Right kidney (tissue), 1 donor: ENCODE measurements around the gene CCM2L.

Experiments used
- DNase-seq: peaks from one replicate; pipeline ENCODE4 v3.0.0-alpha.2; 2016

The CCM2L gene

DNA sequence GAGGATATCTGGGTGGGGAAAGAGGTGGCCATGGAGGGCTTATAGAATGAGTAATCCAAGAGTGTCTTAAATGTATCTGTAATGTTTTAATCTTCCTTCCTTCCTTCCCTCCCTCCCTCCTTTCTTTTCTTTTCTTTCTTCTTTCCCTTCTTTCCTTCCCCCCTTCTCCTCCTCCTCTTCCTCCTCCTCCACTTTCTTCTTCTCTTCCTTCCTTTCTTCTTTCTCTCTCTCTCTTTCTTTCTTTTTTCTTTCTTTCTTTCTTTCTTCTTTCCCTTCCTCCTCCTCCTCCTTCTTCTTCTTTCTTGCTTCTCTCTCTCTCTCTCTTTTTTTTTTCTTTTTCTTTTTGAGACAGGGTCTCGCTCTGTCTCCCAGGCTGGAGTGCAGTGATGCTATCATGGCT, 49.0 kb downstream of the CCM2L start:
- no peak for DNase-seq

DNA sequence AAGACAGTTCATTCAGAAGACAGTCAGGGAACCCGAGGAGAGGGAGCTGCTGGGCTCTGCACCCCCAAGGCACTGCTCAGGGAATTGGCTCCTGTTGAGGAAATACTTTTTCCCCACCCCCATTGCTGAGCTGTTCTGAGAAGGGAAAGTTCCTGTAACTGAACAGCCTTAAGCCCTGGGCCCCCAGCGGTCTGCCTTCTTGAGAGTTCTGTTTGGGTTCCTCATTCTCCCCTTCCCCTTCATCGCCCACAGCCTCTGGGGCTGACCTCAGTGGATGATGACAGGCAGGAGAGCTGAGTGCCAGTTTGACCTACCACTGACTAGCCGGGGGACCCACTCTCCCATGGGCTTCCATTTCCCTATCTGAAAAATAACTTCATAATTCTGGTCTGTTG, 52.5 kb downstream of the CCM2L start:
- DNase-seq: no peak

DNA sequence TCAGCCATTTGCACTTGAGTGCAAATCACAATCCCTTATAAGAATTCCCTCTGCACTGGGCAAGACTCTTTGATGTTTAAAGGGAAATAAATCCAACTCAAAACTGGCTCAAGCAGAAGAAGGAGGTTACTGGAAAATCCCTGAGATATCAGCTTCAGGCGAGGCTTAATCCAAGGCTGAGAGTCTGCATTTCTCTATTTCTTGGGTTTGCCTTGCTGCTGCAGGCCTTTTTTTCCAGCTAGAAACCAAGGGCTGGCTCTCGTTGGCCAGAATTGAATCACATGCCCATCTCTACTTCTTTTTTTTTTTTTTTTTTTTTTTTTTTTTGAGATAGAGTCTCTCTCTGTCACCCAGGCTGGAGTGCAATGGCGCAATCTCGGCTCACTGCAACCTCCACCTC, 53.5 kb downstream of the CCM2L start:
- DNase-seq: no peak

- DNase-seq: peak; percentile 26
Measured at GRCh38 chr20:32064667-32065066, 54.4 kb downstream of the CCM2L start.

- DNase-seq: no peak
Measured at GRCh38 chr20:32067234-32067821, 57.1 kb downstream of the CCM2L start.

- no peak for DNase-seq
Measured at GRCh38 chr20:32068174-32068573, 57.9 kb downstream of the CCM2L start.

DNA sequence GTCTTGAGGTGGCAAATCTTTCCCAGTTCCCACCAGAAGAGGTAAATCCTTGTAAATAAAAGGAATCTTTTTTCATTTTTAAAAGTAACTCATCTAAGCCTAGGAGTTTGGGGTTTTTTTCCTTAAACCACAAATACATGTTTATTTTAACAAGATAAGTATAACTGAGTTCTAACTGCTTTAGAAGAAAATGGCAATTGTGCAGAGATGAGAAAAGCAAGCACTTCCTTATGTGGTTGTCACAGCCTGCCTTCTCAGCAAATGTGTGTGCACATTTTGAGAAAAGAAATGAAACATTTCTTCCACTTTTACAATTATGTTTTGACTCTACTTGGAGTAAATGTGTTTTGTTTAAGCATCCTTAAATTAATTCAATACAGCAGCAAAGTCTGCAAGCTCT, 59.5 kb downstream of the CCM2L start:
- DNase-seq: no peak

DNA sequence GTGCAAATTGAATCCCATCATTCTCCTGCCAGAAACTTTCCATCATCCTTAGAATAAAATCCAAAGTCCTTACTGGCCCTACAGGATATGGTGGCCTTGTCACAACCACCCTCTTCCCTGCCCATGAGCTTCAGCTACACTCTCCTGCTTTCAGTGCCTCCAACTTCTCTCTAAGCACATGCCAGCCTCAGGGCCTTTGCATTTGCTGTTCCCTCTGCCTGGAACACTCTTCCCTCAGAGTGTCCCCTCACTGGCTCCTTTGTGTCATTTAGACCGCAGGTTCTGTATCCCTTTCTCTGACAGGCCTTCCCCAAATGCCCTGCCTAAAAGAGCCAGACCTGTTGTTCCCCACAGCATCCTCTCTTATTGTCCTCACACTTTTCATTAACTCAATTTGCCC, 60.0 kb downstream of the CCM2L start:
- no peak for DNase-seq

DNA sequence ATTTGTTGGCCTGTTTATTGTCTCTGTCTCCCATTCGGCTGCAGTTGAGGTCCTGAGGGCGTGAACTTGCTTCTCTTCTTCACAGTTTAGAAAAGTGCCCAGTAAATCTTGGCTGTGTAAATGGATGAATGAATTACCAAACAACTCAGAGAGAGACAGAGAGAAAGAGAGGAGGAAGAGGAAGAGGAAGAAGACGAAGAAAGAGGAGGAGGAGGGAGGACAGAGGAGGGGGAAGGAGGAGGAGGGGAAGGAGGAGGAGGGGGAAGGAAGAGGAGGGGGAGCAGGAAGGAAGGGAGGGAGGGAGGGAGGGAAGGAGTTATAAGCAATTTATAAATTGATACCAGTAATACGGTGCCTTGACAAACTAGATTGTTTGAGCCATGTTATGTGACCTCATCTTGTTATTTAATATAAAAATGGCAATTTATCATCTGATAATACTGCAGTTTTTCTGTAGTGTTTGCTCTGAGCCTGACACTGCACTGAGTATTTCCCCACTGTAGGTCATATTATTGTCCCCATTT, 60.5 kb downstream of the CCM2L start:
- DNase-seq: no peak

GRCh38 chr20:32071395-32072167, 61.3 kb downstream of the CCM2L start:
- DNase-seq: no peak

DNA sequence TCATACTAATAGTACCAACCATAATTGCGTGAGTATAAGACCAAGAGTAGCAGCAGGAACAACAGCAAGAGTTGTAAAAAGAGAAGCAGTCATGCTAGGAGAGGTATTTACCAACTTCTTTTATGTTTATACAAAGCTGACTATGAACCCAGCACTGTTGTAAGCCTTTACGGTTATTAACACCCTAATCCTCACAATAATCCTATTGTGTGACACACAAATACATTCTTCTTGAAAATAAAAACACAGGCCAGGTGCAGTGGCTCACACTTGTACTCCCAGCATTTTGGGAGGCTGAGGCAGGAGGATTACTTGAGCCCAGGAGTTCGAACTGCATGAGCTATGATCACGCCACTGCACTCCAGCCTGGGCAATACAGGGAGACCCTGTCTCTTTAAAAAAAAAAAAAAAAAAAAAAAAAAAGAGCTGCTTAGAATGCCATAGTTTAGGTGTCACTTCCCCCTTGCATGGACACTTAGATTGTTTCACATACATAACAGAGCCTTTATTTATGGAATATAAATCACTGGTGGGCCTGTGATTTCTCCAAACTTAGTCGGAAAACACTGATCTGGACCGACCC, 62.0 kb downstream of the CCM2L start:
- DNase-seq: no peak

DNA sequence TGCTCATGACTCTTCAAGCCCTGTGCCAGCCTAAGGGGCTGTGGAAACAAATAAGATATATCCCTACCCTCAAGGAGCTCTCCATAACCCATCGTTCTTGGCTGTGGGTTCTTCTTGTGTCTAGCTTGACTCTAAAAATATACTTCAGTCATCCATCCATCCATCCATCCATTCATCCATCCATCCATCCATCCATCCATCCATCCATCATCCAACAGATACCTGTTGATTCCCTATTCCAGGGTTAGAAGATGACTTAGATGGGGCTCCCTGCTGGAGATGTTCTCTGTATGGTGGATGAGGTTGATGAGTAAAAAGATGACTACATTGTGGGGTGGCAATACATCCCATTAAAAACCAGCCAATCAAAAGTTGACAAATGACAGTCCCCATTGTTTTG, 65.3 kb downstream of the CCM2L start:
- DNase-seq: no peak

GRCh38 chr20:32077190-32077589, 67.0 kb downstream of the CCM2L start:
- DNase-seq: no peak

- DNase-seq: no peak
Measured at GRCh38 chr20:32078322-32078721, 68.1 kb downstream of the CCM2L start.

- DNase-seq: no peak
Measured at GRCh38 chr20:32078791-32079190, 68.6 kb downstream of the CCM2L start.

DNA sequence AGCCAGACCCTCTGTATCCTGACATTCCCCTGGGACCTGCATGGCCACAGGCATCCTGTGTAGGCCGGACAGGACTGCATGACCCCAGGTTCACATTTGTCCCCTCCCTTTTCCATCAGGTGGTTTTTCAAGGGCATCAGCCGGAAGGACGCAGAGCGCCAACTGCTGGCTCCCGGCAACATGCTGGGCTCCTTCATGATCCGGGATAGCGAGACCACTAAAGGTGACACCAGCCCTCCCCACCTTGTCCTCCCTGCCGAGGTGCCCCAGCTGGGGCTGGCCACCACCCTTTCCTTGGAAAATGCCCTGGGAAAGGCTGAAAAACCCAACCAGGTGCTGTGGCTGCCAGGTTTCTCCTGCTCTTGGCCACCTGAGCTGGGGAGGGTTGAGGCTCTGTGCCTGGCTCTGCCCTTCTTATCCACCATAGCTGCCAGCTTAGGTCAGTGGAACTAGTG, 69.4 kb downstream of the CCM2L start:
- DNase-seq: no peak

GRCh38 chr20:32080783-32081182, 70.5 kb downstream of the CCM2L start:
- DNase-seq: no peak
